Natural killer cell (primary cell): ENCODE results near the gene PPL. TPM values are rescaled to one million over a fixed set of nuclear protein-coding genes. Genes with fewer than 3 reads are reported as not detected.

ENCODE experiments used
- ATAC-seq, 3 donors: fragments of 150-1000 bp in 2 of 3; fragments of 200-7000 bp in 1 of 3; cut with Tn5 transposase; 1 replicate in 1 of 3; 2 replicates in 2 of 3; pipeline ENCODE4 v1.10.0; 2021; ENCODE audit warnings: mild to moderate bottlenecking in 2 of 3, moderate library complexity in 2 of 3
- DNase-seq, 2 donors: peaks; one replicate each; pipeline versions ENCODE4 v3.0.0 to v3.0.0-alpha.2; 2013 to 2021; ENCODE audit warnings: mixed read lengths in 1 of 2
- H3K27ac ChIP-seq: one replicate; pipeline ENCODE4 v1.5.1; 2013; ENCODE audit warnings: mild to moderate bottlenecking, low read length
- H3K27me3 ChIP-seq: one replicate; pipeline ENCODE4 v1.6.1; 2013; ENCODE audit warnings: low read length; ENCODE audit not compliant: control insufficient read depth, insufficient read depth
- H3K36me3 ChIP-seq: one replicate; pipeline ENCODE4 v1.6.1; 2013; ENCODE audit warnings: low read length; ENCODE audit not compliant: control insufficient read depth, insufficient read depth
- H3K4me1 ChIP-seq: one replicate; pipeline ENCODE4 v1.6.1; 2013; ENCODE audit warnings: low read length; ENCODE audit not compliant: control insufficient read depth, insufficient read depth
- H3K4me3 ChIP-seq: one replicate; pipeline ENCODE4 v1.5.1; 2013; ENCODE audit warnings: low read length
- H3K9me3 ChIP-seq: one replicate; pipeline ENCODE4 v1.6.1; 2013; ENCODE audit warnings: low read length; ENCODE audit not compliant: control insufficient read depth, insufficient read depth
- H3K27ac Mint-ChIP-seq, 2 donors: one replicate each; pipeline ENCODE4 v1.8.0; 2022; ENCODE audit warnings: mild to moderate bottlenecking in 2 of 2, mixed read lengths in 2 of 2, moderate library complexity in 1 of 2
- H3K27me3 Mint-ChIP-seq, 2 donors: one replicate each; pipeline ENCODE4 v1.8.0; 2022; ENCODE audit warnings: low read depth in 2 of 2, mixed read lengths in 2 of 2
- H3K36me3 Mint-ChIP-seq: one replicate; pipeline ENCODE4 v1.8.0; 2022; ENCODE audit warnings: mixed read lengths
- H3K4me1 Mint-ChIP-seq, 2 donors: one replicate each; pipeline ENCODE4 v1.8.0; 2022; ENCODE audit warnings: mixed read lengths in 2 of 2
- H3K4me3 Mint-ChIP-seq: one replicate; pipeline ENCODE4 v1.8.0; 2022; ENCODE audit warnings: mild to moderate bottlenecking, moderate library complexity, mixed read lengths
- H3K9me3 Mint-ChIP-seq, 2 donors: one replicate each; pipeline ENCODE4 v1.8.0; 2022; ENCODE audit warnings: mixed read lengths in 2 of 2
- WGBS: methylation state at CpG from one replicate; pipeline ENCODE4 v1.1.7; 2013; ENCODE audit warnings: missing lambda C conversion rate; ENCODE audit not compliant: insufficient coverage; 5-methylcytosine and 5-hydroxymethylcytosine counted together
- intact Hi-C: fragments of 100-400 bp; cut with micrococcal nuclease; formaldehyde crosslinking; loops from one replicate; pipeline ENCODE4 v1.14.2; 2022
- total RNA-seq, 4 donors: library from RNA; stranded (reverse); fragments of 120-200 nt in 1 of 4; gene quantifications; one replicate each; pipeline versions ENCODE4 v1.2.3 to v1.2.4, GENCODE V29; 2013 to 2022
- TF ChIP-seq, protein P1 (sequence below): fragments of 200-600 bp; IDR thresholded peaks from one replicate; pipeline ENCODE4 v1.8.0; 2022; ENCODE audit warnings: antibody characterized with exemption

PPL gene, protein sequence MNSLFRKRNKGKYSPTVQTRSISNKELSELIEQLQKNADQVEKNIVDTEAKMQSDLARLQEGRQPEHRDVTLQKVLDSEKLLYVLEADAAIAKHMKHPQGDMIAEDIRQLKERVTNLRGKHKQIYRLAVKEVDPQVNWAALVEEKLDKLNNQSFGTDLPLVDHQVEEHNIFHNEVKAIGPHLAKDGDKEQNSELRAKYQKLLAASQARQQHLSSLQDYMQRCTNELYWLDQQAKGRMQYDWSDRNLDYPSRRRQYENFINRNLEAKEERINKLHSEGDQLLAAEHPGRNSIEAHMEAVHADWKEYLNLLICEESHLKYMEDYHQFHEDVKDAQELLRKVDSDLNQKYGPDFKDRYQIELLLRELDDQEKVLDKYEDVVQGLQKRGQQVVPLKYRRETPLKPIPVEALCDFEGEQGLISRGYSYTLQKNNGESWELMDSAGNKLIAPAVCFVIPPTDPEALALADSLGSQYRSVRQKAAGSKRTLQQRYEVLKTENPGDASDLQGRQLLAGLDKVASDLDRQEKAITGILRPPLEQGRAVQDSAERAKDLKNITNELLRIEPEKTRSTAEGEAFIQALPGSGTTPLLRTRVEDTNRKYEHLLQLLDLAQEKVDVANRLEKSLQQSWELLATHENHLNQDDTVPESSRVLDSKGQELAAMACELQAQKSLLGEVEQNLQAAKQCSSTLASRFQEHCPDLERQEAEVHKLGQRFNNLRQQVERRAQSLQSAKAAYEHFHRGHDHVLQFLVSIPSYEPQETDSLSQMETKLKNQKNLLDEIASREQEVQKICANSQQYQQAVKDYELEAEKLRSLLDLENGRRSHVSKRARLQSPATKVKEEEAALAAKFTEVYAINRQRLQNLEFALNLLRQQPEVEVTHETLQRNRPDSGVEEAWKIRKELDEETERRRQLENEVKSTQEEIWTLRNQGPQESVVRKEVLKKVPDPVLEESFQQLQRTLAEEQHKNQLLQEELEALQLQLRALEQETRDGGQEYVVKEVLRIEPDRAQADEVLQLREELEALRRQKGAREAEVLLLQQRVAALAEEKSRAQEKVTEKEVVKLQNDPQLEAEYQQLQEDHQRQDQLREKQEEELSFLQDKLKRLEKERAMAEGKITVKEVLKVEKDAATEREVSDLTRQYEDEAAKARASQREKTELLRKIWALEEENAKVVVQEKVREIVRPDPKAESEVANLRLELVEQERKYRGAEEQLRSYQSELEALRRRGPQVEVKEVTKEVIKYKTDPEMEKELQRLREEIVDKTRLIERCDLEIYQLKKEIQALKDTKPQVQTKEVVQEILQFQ (N-terminal part only)
- not detected for total RNA-seq
- total RNA-seq (2013), result not detected

DNA sequence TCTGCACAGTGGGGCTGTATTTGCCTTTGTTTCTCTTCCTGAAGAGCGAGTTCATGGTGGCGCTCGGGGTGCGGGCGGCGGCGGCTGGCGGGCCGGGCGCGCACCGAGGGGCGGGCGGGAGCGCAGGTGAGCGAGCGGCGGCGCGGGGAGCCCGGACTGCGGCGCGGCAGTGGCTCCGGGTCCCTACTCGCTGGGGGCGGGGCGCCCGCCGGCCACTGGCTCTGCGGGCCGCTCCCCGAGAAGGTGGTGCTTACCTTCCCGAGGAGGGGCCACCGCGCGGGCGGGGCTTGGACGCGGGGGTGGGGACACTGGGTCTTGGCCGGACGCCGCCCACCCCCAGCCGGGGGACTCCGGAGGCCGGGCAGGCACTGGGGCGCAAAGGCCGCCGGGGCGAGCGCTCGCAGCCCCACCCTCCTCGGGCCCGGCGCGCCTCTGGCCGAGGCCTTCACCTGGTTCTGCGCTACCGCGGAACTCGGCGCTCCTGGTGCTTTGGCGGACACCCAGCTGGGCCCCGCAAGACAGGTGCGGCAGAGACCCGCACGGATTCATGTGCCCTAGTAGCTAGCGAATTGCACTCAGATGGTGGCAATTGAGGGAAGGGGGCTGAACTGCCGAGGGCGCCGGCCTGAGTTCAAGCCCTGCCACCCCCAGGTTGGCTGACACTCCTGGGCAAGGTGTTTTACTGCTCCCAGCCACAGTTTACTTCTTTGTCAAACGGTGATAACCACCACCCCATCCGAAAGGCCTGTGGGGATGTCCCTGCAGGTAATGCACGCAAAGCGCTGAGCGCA lies at the start of gene PPL:
Gene PPL (minus strand): TSS at position 158 of the 791 bp plus-strand sequence. CDS start 103 bp downstream, at position 55.
- H3K27me3 Mint-ChIP-seq, result peaks cover 20 to 25% of the 10 kb centered on the region in 2 donors
- peaks cover 10% of the 10 kb centered on the region for H3K27me3 ChIP-seq

GRCh38 chr16:4984174-4984990 lies 47.4 kb upstream of the PPL start:
- Mint-ChIP-seq H3K9me3 (no peaks in the 10 kb centered on the region), H3K36me3 (no peaks in the 10 kb centered on the region), H3K4me1 (no peaks in the 10 kb centered on the region), H3K4me3 (no peak overlapping the region), H3K27ac (no peak overlapping the region), H3K27me3 (peaks cover 27 to 35% of the 10 kb centered on the region in 2 donors)
- Histone ChIP-seq H3K27me3 (peaks cover 17% of the 10 kb centered on the region), H3K36me3 (no peaks in the 10 kb centered on the region), H3K27ac (no peak overlapping the region), H3K4me3 (no peak overlapping the region), H3K4me1 (peaks cover 4% of the 10 kb centered on the region), H3K9me3 (no peaks in the 10 kb centered on the region)
- no peak for ATAC-seq
- intact Hi-C loops, result no loop called here
- no peak for DNase-seq
- TF ChIP-seq, protein P1, sequence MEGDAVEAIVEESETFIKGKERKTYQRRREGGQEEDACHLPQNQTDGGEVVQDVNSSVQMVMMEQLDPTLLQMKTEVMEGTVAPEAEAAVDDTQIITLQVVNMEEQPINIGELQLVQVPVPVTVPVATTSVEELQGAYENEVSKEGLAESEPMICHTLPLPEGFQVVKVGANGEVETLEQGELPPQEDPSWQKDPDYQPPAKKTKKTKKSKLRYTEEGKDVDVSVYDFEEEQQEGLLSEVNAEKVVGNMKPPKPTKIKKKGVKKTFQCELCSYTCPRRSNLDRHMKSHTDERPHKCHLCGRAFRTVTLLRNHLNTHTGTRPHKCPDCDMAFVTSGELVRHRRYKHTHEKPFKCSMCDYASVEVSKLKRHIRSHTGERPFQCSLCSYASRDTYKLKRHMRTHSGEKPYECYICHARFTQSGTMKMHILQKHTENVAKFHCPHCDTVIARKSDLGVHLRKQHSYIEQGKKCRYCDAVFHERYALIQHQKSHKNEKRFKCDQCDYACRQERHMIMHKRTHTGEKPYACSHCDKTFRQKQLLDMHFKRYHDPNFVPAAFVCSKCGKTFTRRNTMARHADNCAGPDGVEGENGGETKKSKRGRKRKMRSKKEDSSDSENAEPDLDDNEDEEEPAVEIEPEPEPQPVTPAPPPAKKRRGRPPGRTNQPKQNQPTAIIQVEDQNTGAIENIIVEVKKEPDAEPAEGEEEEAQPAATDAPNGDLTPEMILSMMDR, result no peak
- WGBS, result 82% methylated on average over 2 of the region's 5 CpGs

More for the DNA sequence above, at the start of gene PPL:
- WGBS, result 9% methylated on average over 76 of the region's 76 CpGs
- H3K4me1 ChIP-seq, result peaks cover 10% of the 10 kb centered on the region
- TF ChIP-seq, protein P1, result no peak
- Mint-ChIP-seq H3K27ac (no peak within 1 kb of the TSS), H3K4me3 (no peak within 1 kb of the TSS), H3K9me3 (no peaks in the 10 kb centered on the region), H3K36me3 (no peaks in the 10 kb centered on the region), H3K4me1 (peaks cover 0 to 5% of the 10 kb centered on the region in 2 donors)
- DNase-seq (no peak), ATAC-seq (peak in 2 of 3 donors; percentile 35 to 36)
- intact Hi-C loops, result no loop called here
- no peak within 1 kb of the TSS for H3K4me3 ChIP-seq
- no peaks in the 10 kb centered on the region for H3K36me3 ChIP-seq
- H3K9me3 ChIP-seq, result no peaks in the 10 kb centered on the region
- H3K27ac ChIP-seq, result no peak within 1 kb of the TSS
